GM19455 (cell line): ENCODE results near the gene CYB561D1.
A peak's percentile ranks its signal among the peaks of the same experiment; 100 is the strongest.
"Not testable (repeated sequence)": the region's sequence is repeated elsewhere in the genome, so short reads cannot be mapped to it uniquely, and the experiment has no call there.

ENCODE experiments used
- ATAC-seq: cut with Tn5 transposase; IDR thresholded peaks from one replicate; pipeline ENCODE4 v1.9.1; 2021; ENCODE audit not compliant: unreplicated experiment

CYB561D1 gene, protein sequence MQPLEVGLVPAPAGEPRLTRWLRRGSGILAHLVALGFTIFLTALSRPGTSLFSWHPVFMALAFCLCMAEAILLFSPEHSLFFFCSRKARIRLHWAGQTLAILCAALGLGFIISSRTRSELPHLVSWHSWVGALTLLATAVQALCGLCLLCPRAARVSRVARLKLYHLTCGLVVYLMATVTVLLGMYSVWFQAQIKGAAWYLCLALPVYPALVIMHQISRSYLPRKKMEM

DNA sequence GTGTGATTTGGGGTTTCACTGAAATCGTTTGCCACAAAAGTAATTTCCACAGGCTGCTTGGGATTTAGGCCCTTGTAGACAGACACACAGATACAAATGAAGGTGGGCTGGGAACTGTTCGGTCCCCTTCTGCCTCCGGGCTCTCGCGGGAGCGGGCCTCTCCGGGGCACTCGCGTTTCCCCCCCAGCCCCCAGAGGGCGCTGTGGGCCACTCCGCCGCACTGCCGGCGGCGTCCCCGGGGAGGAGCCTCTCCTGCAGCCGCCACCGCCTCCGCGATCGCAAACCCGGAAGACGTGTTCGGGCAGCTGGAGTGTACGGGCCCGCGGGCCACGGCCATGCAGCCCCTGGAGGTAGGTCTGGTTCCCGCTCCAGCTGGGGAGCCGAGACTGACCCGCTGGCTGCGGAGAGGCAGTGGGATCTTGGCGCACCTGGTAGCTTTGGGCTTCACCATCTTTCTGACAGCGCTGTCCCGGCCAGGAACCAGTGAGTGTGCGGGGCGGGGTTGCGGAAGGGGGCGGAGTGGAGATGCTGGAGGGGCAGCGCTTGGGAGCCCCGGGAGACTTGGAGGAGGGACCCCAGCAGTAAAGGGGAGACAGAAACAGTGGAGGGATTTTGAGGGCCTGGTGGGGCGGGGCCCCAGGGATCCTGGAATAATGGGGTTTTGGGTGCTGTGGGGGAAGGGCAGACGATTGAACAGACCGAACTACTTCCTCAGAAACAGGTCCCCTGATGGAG lies at the start of gene CYB561D1:
CYB561D1 (plus strand) TSS at position 290 of the 735 bp plus-strand sequence; CDS start at position 336, 46 bp downstream.
- ATAC-seq = peak; percentile 89

DNA sequence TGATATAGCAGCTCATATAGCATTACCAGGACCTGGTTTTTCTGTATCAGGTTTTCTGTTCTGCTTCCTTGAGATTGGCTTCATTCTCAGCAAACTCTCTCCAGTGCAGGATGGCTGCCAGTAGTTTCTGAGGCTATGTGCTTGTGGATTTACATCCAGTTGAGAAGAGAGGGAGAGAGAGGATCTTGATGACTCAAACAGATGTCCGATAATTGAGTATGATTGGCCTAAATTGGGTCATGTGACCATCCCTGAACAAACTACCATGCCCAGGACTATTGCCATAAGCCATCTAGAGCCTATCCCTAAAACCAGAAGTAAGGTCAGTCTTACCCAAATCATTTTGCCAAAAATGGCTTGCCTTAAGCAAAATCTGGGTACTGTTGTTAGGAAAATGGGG lies 49.5 kb upstream of the CYB561D1 start:
- ATAC-seq = no peak

DNA sequence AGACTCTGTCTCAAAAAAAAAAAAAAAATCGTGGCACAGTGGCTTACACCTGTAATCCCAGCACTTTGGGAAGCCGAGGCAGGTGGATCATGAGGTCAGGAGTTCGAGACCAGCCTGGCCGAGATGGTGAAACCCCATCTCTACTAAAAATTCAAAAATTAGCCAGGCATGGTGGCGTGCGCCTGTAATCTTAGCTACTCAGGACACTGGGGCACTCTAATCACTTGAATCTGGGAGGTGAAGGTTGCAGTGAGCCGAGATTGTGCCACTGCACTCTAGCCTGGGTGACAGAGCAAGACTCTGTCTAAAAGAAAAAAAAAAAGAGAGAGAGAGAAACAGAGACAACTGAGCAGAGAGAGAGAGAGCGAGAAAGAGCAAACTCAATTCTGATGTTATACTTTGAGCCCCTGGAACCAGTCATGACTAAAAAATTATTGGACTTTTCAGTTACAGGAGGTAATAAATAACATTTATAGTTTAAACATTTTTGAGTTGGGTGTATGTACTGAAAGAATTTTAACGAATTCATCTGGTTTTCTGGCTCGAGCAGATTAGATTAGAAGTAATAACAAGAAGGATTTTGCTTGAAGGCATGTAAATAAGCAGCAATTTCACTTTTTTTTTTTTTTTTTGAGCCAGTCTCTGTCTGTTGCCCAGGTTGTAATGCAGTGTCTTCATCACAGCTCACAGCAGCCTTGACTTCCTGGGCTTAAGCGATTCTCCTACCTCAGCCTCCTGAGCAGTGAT lies 47.8 kb upstream of the CYB561D1 start:
- ATAC-seq = not testable (repeated sequence)

DNA sequence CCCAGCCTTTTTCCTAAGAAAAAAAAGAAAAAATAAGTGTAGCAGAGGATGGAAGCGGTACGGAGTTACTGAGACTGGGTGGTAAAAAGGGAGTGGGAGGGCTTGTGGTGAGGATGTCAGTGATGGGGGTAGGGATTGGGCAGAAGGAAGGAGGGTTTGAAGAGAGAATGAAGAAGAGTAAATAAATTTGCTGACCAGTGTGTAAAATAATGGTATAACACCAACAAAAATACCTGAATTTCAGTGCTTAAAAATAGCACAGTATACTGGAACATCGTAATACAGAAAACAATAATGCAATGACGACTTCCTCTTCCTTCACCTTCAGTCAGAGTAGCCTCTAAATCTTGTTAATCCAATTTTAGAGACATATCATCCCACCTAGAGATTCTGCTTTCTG lies 46.4 kb upstream of the CYB561D1 start:
- ATAC-seq = no peak

DNA sequence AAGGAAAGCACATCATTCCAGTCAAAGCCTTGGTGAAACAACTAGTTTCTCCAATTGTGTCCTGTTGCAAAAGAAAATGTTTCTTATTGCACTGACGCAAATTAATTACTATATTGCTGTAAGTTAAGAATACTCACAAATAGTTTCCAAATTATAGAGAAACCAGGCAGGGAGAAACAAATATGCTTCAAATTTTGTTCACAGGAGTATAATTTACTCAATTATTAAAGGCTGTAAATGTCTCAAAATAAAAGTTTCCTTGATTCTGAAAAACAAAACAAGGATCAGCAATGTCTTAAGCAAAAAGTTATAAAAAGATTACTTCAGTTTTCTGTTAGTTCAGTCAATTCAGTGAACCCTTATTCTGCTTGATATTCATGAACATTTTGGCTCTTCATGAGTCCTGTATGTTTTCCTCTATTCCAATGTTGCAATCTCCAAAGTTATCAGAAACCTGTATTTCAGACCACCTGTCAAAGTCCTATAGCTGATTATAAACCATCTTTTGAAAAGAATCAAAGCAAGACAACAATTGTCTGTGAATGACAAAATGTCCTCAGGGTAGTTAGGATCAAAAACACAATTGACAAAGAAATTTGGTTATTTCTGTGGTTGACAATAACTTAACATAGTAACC lies 39.3 kb upstream of the CYB561D1 start:
- no peak for ATAC-seq

DNA sequence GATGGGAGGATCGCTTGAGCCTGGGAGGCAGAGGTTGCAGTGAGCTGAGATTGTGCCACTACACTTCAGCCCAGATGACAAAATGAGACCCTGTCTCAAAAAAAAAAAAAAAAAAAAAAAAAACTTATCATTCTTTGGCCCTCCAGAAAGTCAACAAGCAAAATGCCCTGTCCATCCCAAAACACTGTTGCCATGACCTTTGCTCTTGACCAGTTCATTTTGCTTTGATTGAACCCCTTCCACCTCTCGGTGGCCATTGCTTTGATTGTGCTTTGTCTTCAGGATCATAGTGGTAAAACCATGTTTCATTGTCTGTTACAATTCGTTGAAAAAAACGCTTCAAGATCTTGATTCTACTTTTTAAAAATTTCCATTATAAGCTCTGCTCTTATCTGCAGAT lies 36.1 kb upstream of the CYB561D1 start:
- no peak for ATAC-seq

DNA sequence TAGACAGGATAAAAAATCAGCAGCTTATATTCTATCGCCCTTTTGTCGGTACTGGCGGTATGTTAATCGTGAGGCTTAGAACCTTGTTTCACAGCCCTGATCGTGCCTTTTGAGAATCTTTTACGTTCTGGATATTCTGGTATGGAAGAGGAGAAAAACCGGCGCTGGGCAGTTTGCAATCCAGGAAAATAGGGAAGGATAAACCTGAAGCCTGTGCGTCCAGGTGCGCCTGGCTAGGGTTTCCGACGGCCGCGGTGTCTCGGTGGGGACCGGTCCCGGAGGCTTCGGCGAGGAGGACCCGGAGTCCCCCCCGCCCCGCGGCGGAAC lies 27.8 kb upstream of the CYB561D1 start:
- ATAC-seq = no peak

DNA sequence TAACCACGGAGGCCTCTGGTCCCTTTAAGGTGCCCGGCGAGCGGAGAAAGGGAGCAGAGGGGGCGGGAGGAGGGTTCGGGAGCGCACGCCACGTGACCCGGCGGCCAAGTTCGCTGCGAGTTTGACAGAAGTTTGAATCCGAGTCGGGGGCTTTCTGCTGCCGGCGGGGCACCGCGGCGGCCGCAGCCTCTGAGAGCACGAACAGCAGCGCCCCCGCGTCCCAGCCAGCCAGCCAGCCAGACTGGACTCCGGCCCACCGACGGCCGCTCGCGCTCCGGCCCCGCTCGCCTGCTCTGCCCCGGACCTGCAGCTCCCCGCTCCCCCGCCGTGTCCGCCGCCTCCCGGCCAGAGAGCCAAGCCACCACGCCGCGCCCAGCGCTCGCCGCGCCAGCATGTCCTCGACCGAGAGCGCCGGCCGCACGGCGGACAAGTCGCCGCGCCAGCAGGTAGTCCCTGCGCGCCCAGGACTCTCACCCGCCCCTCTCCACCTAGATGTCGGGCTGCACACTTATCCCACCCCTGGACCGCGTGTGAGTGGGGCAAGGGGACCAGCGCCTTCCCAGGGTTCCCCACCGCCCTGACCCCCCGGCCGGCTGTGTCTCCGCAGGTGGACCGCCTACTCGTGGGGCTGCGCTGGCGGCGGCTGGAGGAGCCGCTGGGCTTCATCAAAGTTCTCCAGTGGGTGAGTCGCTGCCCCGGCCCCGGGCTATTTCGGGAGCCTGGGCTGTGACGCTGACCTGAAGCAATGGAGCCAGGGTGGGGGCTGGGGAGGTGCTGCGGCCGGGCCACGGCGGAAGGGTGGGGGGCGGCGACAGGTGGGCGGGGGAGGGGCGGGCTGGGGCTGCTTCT lies 27.2 kb upstream of the CYB561D1 start, which contains the start of gene SYPL2:
SYPL2 (plus strand) TSS at position 95 of the 849 bp plus-strand sequence; CDS start at position 393, 298 bp downstream.
- no peak for ATAC-seq

DNA sequence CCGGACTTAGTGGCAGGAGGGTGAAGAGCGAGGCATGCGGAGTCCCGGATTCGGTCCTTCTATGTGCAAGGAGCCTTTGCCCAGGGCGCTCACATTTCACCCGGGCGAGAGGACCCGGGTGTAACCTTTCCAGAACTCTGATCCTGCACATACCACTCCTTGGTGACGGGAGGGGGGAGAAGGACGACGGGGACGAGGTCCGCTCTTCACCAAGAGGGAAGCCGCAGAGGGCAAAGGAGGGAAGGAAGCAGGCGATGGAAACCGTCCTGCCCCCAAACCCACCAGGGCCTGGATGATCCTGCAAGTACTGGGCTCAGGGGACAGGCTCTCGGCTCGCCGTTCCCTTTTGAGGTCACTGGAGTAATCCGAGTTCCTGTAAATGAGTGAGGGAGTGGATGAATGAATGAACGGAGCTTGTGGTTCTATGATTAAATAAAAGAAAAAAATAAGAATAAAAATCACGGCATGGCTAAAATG lies 26.6 kb upstream of the CYB561D1 start:
- ATAC-seq = no peak

DNA sequence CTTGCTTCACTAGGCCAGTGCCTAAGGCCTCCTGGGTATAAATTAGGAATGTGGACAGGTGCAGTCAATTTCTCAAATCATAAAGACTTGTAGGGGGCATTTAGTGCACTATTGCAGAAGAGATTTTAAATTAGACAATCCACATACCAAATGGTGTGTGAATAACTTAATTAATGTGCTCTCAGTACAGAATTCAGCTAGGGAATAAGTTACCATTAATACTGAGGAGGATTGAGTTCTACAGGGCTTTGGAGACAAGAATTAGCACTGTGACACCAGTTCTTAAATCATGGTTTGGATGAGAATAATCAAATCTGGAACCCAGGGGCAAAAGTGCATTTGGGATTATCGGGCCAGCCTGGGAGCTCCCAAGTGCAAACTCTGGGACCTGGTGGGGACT lies 25.8 kb upstream of the CYB561D1 start:
- no peak for ATAC-seq

DNA sequence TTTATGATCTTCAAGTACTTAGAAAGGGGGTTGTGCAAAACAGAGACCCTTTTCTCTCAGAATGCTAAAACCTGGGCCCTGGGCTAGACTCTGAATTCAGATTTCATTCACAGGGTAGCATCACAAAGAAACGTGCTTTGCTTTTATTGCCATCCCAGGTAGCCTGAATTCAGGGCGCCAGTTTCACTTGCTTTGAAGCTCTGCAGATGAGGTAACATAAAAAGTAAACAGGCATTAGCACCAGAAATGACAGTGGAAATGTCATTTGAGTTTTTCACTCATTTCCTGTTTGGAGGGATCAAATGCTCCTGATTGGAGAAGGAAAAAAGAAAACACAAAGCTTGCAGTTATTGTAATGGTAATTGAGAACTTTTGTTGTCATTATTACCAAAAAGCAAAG lies 25.0 kb upstream of the CYB561D1 start:
- no peak for ATAC-seq

DNA sequence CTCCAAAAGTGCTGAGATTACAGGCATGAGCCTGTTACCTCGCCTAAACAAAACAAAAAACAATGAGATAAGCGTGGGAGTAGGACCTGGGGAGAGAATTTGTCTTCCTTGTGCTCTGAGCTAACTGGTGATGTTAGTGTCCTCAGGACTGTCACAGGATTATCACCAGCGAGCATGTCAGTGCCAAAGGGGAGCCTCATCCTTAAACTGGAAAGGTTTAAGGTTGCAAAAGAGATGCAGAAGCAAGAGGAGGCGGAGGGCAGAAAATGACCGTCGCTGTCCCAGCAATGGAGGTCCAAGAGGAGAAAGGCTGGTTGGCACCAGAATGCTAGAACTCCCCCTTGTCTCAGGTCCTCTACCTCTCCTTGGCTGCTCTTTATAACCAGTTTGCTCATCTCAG lies 23.6 kb upstream of the CYB561D1 start:
- ATAC-seq = no peak

DNA sequence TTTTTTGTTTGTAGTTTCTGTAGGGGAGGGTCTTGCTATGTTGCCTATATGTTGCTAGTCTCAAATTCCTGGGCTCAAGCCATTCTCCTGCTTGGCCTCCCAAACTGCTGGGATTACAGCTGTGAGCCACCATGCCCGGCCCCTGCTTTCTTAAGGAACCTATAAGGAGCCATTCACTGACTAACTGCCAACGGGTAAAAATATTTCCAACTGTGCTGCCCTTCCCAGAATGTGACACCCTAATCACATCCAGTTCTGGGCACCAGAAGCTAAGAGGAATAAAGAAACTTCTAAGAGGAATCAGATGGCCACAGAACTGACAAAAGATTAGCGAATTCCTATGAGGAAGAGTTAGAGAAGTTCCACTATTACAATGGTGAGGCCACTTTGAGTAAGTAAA lies 21.1 kb upstream of the CYB561D1 start:
- ATAC-seq = no peak

DNA sequence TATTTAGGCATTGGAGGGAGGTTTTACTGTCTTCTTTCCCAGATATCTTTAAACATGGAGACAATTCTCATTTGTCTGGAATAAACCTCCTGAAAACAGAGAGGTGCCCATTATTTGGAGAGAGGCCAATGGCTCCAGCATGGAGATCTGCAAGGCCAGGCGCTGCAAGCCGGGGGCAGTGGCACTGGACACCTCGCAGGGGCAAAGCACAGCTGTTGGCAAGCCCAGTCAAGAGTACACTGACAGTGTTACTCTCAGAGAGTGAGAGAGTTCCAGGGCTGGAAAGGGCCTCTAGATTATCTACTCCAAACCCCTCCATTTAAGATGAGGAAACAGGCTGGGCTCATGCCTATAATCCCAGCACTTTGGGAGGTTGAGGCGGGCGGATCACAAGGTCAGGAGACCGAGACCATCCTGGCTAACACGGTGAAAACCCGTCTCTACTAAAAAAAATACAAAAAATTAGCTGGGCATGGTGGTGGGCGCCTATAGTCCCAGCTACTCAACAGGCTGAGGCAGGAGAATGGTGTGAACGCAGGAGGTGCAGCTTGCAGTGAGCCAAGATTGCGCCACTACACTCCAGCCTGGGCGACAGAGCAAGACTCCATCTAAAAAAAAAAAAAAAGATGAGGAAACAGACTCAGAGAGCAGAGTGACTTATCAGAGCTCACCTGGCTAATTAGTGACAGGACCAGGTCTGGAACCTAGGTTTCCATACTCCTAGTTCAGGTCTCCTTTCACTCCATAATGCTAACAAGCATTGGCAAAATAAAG lies 20.4 kb upstream of the CYB561D1 start:
- not testable (repeated sequence) for ATAC-seq

DNA sequence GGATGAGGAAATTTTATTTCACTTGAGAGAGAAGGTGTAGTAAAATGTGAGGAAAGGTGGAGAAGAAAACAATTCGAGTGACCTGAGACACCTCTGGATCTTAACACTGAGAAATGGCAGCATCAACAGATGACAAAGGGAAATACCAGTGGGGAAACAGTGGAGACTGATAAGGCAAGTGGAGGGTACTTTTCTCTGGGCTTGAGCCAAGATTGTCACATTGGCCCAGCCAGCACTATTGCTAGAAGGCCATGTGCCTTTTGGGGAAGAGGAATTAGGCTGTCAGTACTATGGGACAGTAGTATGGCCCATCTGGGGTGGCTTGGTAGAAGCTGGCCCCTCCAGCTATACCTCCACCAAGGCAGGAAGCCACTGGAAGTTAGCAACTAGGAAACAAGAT lies 19.2 kb upstream of the CYB561D1 start:
- ATAC-seq = no peak

DNA sequence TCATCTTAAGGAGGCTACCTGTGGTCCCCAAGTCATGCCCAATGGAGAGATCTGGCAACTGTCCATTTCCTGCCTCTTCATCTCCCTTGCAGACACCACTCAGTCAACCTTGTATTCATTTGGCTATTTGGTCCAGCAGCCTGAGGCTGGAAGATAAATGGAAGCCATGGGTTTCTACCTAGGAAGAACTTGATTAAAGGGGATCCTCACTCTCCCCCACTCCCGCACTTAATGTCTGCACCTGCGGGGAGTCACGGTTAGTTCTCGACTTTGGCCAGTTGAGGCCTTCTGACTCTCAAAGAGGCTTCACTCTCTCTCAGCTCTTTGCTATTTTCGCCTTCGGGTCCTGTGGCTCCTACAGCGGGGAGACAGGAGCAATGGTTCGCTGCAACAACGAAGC lies 18.6 kb upstream of the CYB561D1 start:
- ATAC-seq = no peak

DNA sequence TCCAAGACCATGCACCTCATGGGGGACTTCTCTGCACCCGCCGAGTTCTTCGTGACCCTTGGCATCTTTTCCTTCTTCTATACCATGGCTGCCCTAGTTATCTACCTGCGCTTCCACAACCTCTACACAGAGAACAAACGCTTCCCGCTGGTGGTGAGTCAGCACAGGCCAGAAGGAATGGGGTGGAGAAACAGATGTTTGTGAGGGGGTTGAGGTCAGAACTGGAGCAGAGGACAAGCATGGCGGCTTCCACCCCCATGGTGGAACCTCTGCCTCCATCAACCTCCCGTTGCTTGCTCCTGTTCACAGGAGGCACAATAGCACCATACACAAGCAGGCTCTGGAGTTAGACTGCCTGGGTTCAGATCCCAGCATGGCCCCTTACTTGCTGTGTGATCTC lies 17.1 kb upstream of the CYB561D1 start:
- ATAC-seq = no peak

DNA sequence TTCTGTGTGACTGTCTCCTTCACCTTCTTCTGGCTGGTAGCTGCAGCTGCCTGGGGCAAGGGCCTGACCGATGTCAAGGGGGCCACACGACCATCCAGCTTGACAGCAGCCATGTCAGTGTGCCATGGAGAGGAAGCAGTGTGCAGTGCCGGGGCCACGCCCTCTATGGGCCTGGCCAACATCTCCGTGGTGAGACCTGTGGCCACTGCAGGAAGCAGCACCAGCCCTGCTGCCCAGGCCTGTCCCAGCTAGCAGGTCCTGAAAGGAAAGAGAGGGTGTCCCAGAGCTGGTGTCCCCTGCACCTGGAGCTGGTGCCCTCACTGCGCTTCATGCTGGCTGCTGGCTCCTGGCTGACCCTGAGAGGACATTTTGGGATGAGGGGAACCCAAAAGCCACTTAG lies 16.1 kb upstream of the CYB561D1 start:
- ATAC-seq = no peak

DNA sequence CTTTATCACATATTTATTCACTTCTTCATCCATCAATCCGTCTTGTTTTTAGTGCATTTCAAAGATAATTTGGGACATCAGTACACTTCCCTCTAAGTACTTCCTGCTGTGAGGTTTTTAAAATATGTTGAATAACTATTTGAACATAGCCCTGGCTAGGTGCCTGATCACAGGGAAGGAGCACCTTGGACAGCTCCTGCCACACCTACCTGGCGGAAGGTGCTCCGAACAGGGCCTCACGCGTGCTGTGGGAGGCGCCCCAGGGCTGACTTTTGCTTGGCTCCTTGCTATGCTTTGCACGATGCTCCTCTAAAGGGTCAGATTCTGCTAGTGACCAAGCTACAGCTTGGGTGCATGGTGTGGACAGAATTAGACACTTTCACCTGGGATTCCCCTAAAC lies 15.1 kb upstream of the CYB561D1 start:
- ATAC-seq = no peak

DNA sequence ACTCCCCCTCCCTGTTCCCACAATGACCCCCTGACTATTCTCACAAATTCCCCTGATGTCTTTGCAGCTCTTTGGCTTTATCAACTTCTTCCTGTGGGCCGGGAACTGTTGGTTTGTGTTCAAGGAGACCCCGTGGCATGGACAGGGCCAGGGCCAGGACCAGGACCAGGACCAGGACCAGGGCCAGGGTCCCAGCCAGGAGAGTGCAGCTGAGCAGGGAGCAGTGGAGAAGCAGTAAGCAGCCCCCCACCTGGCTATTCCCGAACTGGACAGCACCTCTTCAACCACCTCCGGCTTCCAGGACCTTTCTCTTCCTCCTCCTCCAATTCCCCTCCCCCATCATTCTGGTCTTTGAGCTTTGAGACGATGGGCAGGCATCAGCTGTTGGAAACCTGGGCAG lies 14.6 kb upstream of the CYB561D1 start:
- no peak for ATAC-seq
